HG02943 (cell line): Measurements from ENCODE around the gene ELAVL1.
"Not testable (repeated sequence)": the region's sequence is repeated elsewhere in the genome, so short reads cannot be mapped to it uniquely, and the experiment has no call there.

Experiments
- ATAC-seq: cut with Tn5 transposase; IDR thresholded peaks from one replicate; pipeline ENCODE4 v1.9.1; 2021; ENCODE audit warnings: mild to moderate bottlenecking, low read depth, moderate library complexity; ENCODE audit not compliant: unreplicated experiment

ELAVL1 gene

DNA sequence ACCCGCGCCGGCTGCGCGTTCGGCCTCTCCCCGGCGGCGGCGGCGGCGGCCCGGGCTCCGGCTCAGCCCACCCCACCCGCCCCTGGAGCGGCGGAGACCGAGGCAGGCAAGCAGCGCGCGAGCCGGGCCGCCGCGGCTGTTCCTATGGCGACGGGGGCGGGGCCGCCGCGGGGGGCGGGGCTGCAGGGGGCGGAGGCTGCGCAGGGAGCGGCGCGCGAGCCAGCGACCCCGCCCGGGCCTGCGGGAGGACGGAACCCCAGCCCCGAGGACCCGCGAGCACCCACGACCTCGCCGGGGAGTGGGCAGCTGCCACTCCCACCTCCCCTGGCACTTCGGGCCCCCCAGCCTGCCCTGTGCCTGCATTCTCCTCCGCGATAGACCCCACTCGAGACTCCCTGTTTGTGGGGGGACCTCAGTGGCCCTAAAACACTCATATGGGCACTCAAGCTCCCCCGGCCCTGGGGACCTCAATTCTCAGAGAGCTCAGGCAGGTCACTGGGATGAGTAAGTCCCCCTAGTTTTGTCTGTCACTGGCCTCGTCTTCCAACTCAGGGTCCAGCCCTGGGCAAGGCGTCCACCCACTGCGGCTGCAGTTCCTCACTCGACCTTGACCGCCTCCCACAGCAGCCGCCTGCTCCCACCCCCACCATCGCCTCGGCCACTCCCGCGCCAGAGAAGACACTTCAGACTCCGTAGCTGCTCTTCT lies 79.3 kb downstream of the ELAVL1 start, which contains the start of gene CTXN1:
Gene CTXN1 (minus strand): TSS at position 115 of the 706 bp plus-strand sequence. CDS start 597 bp downstream, outside the sequence.
- ATAC-seq = no peak

DNA sequence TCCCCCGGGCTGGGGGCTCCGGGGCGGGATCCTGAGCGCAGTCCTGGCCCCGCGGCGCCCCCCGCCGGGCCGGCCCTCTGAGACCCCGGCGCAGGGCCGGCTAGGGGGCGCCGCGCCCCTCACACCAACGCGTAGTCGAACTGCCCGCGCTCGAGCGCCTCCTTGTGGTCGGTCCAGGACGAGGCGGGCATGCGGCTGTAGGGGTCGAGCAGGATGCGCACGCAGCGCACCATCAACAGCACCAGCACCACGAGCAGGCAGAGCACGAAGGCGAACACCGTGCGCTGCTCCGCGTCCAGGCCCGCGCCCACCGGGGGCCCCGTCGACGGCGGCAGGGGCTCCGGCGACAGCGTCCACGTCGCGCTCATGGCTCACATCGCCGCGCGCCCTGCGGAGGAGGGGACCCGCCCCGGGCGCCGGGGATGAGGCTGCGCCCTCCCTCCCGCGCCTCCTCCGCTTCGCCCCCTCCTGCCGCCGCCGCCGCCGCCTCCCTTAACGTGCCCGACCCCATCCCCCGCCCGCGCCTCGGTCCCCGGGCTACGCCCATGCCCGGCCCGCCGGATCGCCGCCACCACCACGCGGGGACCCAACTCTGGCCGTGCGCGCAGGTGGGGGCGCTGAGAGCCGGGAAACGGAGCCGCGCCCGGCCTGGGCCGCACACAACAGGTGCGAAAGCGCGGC lies 80.1 kb downstream of the ELAVL1 start:
- ATAC-seq = no peak

DNA sequence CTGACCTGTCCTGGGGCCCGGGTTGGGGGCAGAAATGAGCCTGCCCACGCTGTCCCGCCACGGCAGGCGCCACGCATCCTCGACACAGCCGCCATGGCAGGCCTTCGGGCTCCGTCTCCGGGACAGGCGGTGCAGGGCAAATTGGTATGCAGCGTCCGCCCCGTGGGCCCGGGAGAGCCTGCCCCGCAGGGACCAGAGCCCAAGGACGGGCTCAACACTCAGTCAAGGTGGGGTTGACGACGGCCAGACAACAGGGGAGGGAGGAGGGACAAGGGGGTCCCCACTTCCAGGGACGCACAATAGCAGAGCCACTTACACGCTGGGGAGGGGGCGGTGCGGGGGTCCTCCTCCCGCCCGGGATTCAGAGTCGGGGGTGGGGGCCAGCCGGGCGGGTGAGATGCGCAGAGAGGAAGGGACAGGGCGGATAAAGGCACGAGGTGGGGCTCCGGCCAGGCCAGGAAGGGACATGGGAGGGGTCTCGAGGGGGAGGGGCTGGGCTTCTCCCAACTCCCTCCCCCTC lies 80.7 kb downstream of the ELAVL1 start:
- no peak for ATAC-seq

DNA sequence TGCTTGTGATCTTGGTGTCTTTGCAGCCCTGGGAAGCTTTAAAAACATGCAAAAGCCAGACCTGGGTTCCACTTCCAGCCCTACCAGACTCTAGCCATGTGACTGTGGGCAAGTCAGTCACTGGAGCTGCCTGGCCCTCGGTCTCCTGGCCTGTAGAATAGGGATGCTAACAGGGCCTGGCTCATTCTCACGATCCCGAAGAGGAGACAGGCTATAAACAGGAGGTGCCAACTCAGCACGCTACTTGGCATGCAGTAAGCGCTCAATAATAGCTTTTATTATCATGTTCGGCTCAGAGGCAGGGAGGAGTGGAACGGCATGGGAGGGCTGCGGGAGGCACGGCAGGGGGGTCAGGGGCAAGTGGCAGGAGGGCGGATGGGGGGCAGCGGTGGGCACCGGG lies 81.2 kb downstream of the ELAVL1 start:
- ATAC-seq = no peak

DNA sequence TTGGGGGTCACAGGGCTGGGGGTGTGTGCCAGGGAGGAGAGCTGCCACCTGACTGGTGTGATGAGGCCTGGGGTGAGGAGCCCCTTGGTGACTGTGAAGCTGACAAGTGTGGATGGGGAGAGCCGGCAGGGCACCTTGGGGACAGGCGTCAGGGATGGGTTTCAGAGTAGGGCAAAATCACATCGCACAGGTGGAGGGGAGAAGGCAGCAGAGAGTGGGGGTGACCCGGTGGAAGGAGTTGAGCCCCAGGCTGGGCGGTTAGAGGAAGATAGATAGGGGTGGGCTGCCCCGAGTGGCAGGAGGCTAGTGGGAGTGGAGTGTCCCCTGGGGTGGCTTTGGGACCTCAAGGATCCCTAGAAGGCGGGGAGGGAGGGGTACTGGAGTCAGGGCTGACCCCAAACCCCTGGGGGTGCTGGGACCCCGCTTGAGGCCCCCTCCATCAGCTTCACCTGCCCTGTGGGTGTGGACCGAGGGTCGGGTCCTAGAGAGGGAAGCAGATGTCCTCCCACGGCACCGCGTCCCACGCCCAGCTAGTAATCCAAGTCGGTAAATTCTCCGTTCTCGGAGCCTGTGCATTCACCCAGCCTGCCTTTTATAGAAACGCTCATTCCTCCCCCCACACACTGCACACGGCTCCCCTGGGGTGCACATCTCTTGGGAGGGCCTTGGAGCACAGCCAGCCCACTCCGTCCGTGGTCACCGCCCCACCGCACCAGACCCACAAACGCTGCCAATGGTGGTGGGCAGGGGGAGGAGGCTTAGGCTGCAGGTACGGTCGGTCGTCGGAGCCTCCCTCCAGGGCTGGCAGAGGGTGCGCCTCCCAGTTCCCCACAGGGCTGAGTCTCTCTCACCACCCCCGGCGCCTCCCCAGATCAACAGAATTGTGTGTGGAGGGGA lies 81.9 kb downstream of the ELAVL1 start:
- ATAC-seq = no peak

DNA sequence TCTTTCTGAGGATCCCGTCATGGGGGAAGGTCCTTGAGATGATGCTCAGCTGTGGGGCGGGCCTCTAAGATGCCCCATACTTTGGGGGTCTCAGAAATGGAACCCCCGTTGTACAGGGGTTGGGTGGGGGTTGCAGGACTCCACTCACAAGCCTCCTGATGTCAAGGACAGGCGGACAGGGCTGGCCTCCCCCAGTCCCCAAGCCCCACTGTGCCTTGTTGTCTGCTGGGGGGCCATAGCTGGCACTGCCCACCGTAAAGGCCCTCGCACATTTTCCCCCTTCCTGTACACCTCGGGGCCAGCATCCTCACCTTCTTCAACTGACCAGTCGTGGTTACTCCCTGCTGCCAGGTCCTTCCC lies 82.6 kb downstream of the ELAVL1 start:
- ATAC-seq = no peak

DNA sequence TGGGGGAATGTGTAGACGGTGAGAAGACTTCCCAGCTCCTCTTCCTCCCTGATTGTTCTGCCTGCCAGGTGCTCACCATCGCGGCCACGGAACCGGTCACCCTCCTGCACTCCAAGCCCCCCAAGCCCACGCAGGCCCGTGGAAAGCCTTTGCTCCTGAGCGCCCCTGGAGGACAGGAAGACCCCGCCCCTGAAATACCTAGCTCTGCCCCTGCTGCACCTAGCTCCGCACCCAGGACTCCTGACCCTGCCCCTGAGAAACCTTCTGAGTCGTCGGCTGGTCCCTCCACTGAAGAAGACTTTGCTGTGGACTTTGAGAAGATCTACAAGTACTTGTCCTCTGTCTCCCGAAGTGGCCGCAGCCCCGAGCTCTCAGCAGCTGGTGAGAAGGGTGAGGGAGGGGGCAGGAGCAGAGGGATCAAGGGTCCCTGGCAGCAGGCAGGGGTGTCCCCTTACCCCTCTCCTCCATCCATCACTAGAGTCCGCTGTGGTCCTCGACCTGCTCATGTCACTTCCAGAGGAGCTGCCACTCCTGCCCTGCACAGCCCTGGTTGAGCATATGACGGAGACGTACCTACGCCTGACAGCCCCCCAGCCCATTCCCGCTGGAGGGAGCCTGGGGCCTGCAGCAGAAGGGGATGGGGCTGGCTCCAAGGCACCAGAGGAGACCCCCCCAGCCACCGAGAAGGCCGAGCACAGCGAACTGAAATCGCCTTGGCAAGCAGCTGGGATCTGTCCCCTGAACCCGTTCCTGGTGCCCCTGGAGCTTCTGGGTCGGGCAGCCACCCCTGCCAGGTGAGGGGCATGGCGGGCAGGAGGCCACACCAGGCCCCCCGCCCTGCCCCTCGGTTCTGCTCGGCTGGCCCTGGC lies 83.2 kb downstream of the ELAVL1 start:
- ATAC-seq = no peak

DNA sequence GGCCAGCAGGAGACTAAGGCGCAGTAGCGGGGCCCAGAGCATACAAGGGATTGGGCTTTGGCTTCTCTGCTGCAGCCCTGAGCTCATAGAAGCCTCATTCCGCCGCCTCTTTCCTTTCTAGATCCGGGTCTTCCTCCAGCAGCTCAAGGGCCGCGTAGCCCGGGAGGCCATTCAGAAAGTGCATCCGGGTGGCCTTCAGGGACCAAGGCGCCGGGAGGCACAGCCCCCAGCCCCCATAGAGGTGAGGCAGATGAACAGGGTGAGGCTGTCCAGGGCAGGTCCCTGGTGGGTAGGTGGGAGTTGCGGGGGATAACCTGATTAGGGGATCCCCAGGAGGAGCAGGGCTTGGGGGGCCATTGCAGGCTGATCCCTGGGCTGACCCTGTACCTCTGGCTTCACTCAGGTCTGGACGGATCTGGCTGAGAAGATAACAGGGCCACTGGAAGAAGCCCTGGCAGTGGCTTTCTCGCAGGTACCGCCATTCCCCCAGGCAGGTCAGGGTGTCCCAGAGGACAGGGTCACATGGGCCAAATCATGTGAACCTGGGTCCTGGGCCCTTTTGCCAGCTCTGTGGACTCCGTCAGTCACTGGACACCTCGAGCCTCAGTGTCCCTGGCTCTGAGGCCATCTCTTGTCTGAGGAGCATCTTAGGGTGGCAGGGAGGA lies 84.0 kb downstream of the ELAVL1 start:
- no peak for ATAC-seq

DNA sequence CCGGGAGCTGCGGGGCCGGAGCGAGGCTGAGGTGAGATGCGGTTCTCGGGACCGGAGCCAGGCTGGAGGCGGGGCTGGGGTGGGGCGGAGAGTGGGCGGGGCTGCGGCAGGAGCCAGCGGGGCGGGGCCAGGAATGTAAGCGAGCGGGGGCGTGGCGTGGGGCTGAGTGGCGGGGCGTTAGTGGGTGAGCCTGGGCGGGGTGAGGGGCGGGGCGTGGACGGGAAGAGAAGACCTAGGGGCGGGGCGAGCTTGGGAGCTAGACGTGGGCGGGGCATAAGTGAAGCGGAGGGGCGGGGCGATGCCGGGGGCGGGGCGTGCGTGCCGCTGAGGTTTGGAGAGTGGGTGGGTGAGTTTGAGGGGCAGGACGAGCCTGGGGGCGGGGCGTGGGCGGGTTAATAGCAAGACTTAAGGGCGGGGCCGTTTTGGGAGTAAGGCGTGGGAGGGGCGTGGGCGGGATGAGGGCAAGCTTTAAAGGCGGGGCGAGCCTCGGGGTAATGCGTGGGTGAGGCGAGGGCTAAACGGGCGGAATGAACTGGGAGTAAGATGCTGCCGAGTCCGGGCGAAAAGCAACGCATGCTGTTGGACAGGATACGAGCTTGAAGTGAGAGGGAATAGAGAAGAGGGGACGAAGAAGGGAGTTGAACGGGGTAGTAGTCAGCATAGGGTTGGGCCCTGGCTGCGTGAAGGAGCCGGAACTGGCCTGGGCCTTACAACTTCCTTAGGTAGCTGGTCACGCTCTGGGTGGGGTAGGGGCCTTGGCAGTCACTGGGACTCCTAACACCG lies 84.7 kb downstream of the ELAVL1 start:
- ATAC-seq = peak; percentile 47

DNA sequence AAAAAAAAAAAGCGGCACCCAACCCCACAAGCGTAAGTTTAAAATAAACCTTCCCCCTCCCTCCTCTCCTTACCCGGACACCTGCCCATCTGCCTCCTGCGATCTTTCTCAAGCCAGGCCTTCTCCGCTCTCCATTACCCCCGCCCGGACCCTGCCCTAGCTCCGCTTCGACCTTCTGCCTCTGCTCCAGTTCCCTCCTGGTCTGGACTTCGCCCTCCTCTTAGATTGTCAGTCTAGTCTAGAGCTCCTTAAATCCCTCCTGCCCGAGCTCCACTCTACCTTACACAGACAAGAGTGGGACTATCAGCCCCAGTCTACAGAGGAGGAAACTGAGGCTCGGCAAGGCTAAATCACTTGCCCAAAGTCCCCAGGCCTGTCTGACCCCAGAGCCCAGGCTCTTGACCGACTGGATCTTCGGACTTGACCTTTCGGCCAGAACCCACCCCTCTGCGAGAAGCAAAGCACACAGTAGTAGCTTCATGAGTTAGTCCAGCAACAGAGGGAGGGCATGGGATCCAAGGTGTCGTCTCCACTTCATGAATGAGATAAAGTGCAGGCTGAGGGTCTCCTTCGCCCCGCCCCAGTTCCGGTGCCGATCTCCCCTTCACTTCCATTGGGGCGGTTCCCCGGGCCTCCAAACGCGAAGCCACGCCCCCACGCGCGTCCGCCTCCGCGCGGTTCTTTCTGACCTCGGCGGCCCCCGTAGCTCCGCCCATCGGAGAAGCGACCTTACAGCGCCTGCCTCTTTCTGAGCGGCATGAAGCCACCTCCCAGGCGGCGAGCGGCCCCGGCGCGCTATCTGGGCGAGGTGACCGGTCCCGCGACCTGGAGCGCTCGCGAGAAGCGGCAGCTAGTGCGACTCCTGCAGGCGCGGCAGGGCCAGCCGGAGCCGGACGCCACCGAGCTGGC lies 85.6 kb downstream of the ELAVL1 start, which contains the start of gene SNAPC2:
Gene SNAPC2 (plus strand): TSS at position 729 of the 909 bp plus-strand sequence. CDS start 29 bp downstream, at position 758.
- peak; percentile 52 for ATAC-seq

DNA sequence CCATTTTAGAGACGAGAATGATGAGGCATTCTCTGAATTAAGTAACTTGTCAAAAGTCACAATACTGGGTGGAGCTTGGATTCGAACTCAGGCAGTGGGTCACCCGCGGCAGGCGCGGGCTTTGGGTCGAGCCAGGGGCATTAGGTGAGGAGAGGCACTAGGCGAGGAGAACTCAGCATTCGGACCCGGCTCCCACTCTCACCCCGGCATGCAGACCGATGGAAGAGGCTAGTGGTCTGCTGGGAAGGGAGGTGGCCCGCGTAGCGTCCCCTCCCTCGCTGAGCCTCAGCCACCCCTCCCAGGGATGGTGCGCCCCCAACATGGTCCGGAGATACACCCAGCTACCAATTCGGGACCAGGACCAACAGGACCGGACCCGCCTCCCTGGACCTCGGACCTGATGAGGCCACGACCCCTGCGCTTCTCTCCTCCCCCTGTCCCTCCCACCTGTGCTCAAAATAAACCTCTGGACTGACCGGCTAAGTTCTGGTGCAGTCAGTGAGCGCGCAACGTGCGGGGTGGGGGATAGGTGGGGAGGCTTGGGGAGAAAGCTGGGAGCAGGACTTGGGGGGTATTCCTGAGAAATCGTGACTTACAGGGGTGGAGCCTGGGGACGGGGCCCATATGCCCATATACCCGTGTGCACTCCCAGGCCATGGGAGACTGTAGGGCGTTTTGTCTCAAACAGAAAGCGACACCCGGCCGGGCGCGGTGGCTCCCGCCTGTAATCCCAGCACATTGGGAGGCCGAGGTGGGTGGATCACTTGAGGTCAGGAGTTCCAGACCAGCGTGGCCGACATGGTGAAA lies 86.6 kb downstream of the ELAVL1 start:
- ATAC-seq = no peak

DNA sequence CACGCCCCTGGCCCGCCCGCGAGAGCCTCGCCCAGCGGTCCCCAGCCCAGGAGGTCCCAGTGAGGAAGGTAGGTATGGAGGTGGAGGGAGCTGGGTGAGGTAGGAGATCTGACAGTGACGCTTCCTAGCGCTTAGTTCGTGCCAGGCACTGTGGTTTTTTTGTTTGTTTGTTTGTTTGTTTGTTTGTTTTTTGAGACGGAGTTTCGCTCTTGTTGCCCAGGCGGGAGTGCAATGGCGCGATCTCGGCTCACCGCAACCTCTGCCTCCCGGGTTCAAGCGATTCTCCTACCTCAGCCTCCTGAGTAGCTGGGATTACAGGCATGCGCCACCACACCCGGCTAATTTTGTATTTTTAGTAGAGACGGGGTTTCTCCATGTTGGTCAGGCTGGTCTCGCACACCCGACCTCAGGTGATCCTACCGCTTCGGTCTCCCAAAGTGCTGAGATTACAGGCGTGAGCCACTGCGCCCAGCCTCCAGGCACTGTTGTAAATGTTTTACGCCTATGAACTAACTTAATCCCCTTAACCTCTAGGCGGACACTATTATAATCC lies 87.3 kb downstream of the ELAVL1 start:
- not testable (repeated sequence) for ATAC-seq

DNA sequence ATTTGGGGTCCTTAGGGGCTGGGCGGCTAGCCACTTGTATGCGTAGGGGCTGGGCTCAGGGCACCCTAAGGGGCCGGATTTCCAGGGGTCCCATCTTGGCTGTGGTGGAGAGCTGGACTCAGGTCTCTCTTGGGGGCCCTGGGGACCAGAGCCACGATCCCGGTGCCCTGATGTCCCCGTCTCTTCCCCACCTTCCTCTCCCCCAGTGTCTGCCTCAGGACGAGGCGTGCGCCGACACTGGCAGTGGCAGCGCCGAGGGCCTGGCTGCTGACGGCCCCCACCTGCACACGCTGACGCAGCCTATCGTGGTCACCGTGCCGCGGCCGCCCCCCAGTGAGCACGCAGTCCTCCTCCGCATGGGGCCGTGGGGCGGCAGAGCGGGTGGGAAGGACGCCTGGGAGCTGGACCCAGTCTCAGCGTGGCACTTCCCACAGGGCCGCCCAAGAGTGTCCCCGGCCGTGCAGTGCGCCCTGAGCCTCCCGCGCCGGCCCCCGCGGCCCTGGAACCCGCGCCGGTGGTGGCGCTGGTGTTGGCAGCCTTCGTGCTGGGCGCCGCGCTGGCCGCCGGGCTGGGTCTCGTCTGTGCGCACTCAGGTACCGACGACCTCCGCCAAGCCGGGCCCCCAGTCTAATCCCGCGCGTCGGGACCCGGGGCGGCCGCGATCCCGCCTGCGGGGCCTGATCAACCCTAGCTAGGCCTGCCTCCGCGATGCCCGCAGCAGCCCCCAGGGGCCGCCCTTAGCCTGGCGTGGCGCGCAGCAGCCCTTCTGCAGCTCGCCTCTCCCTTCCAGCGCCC lies 88.0 kb downstream of the ELAVL1 start:
- ATAC-seq = no peak

DNA sequence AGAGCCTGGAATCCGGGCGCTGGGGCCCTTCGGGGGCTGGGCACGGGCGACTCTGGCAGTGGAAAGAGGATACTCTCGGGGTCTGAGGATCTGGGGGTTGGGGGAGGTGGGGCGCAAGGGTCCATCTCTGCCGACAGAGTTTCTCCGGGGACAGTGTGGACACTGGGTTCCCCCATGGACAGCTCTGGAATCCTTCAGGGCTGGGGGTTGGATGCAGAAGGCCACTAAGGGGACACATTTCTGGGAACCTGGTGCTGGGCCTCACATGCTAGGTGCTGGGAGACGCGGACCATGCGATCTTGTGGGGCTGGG lies 88.5 kb downstream of the ELAVL1 start:
- no peak for ATAC-seq

DNA sequence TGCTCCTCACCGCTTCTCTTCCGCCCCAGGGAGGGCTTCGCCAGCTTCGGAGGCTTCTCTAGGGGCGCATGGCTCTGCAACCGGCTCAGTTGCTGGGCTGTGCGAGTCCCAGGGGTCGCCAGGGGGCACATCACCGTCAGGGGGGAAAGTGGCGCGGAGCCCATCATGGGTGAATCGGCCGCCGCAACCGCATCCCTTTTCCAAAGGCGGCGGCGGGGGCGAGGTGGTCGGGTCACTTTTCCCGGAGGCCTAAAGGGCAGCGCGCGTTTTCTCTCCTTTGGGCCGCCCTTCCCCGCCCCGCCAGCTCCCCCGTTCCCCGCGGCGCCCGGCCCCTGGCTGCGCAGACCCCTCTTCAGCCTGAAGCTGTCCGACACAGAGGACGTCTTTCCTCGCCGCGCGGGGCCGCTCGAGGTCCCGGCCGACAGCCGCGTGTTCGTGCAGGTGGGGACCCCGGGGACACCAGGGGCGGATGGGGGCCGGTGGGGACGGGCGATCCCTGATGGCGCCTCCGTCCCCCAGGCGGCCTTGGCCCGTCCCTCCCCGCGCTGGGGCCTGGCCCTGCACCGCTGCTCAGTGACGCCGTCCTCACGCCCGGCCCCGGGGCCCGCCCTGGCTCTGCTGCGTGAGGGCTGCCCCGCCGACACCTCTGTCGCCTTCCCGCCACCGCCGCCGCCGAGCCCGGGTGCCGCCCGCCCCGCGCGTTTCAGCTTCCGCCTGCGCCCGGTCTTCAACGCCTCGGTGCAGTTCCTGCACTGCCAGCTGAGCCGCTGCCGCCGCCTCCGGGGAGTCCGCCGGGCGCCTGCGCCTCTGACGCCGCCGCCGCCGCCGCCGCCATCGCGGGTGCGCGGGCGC lies 89.1 kb downstream of the ELAVL1 start:
- ATAC-seq = no peak
